PC-3 (cell line): ENCODE data around the gene CAMK2B. TPM values are rescaled to one million over a fixed set of nuclear protein-coding genes. Genes with fewer than 3 reads are reported as not detected.

Experiments used
- ATAC-seq: fragments of 200-7000 bp; cut with Tn5 transposase; 2 replicates; pipeline ENCODE4 v1.9.1; 2020; ENCODE audit warnings: mild to moderate bottlenecking, moderate library complexity
- BruUV-seq: library from RNA; stranded (reverse); fragments of 400-500 nt; replicated peaks from 2 replicates; lab custom pipeline; 2021; lab: Mats Ljungman, UMichigan
- CTCF ChIA-PET: fragments of 300-600 bp; sonication (Branson Sonifier 250); formaldehyde crosslinking; loops from one replicate; lab custom pipeline; 2022; ENCODE audit warnings: antibody characterized with exemption; lab: Charles Lee
- POLR2A ChIA-PET: fragments of 300-600 bp; sonication (Branson Sonifier 250); formaldehyde crosslinking; loops from one replicate; lab custom pipeline; 2022; ENCODE audit warnings: antibody characterized with exemption; ENCODE audit not compliant: unreplicated experiment; lab: Charles Lee
- DNase-seq: peaks from one replicate; pipeline ENCODE4 v3.0.0-alpha.2; 2015
- H2AFZ ChIP-seq: fragments of 300-600 bp; sonication (generic); 2 replicates; pipeline ENCODE4 v1.6.0; 2016; ENCODE audit warnings: antibody characterized with exemption, low read length
- H3F3A ChIP-seq: fragments of 300-600 bp; sonication (generic); one replicate; pipeline ENCODE4 v1.6.0; 2017; ENCODE audit warnings: antibody characterized with exemption, low read length, control low read depth, mild to moderate bottlenecking; ENCODE audit not compliant: unreplicated experiment
- H3K27ac ChIP-seq: fragments of 300-600 bp; sonication (generic); 2 replicates; pipeline ENCODE4 v1.5.1; 2016; ENCODE audit warnings: mild to moderate bottlenecking, low read length
- H3K27me3 ChIP-seq: fragments of 300-600 bp; sonication (generic); 2 replicates; pipeline ENCODE4 v1.6.1; 2016; ENCODE audit warnings: low read length, mixed read lengths
- H3K36me3 ChIP-seq: fragments of 300-600 bp; sonication (generic); 2 replicates; pipeline ENCODE4 v1.6.1; 2016; ENCODE audit warnings: low read depth, mixed run types, low read length, mixed read lengths
- H3K4me1 ChIP-seq: fragments of 300-600 bp; sonication (generic); 2 replicates; pipeline ENCODE4 v1.5.1; 2016; ENCODE audit warnings: low read length; ENCODE audit not compliant: insufficient read depth
- H3K4me2 ChIP-seq: fragments of 300-600 bp; sonication (generic); 2 replicates; pipeline ENCODE4 v1.6.0; 2016; ENCODE audit warnings: low read length
- H3K4me3 ChIP-seq: fragments of 300-600 bp; sonication (generic); 2 replicates; pipeline ENCODE4 v1.5.1; 2016; ENCODE audit warnings: mild to moderate bottlenecking, low read length, mixed read lengths
- H3K79me2 ChIP-seq: fragments of 300-600 bp; sonication (generic); 2 replicates; pipeline ENCODE4 v1.6.1; 2017; ENCODE audit warnings: low read length, mixed read lengths
- H3K9ac ChIP-seq: fragments of 300-600 bp; sonication (generic); 2 replicates; pipeline ENCODE4 v1.6.0; 2016; ENCODE audit warnings: mild to moderate bottlenecking, low read length
- H3K9me2 ChIP-seq: fragments of 300-600 bp; sonication (generic); replicated peaks from 2 replicates; pipeline ENCODE4 v1.6.1; 2016; ENCODE audit warnings: mixed run types, low read length, mixed read lengths
- H3K9me3 ChIP-seq: fragments of 300-600 bp; sonication (generic); 2 replicates; pipeline ENCODE4 v1.6.1; 2016; ENCODE audit warnings: low read length, mixed read lengths
- H4K20me1 ChIP-seq: fragments of 300-600 bp; sonication (generic); 2 replicates; pipeline ENCODE4 v1.6.1; 2016; ENCODE audit warnings: low read length, mixed read lengths
- EZH2 ChIP-seq: fragments of 300-600 bp; sonication (generic); IDR thresholded peaks from one replicate; pipeline ENCODE4 v1.6.1; 2017; ENCODE audit warnings: antibody characterized with exemption, mild to moderate bottlenecking, low read length; ENCODE audit not compliant: unreplicated experiment
- EZH2phosphoT487 ChIP-seq: fragments of 300-600 bp; sonication (generic); IDR thresholded peaks from 2 replicates; pipeline ENCODE4 v1.6.1; 2018; ENCODE audit warnings: mild to moderate bottlenecking, antibody characterized with exemption, low read length, borderline replicate concordance
- intact Hi-C: fragments of 100-400 bp; cut with micrococcal nuclease; formaldehyde crosslinking; loops from 2 replicates; pipeline ENCODE4 v1.9.0; 2023
- total RNA-seq: library from RNA; depleted of rRNA; stranded (reverse); fragments of >200 nt; gene quantifications from 2 replicates; pipeline ENCODE4 v1.2.3, GENCODE V29; 2014
- TF ChIP-seq, protein P1 (sequence below): fragments of 300-600 bp; sonication (generic); conservative IDR thresholded peaks from 2 replicates; pipeline ENCODE4 v1.5.1; 2017; ENCODE audit warnings: antibody characterized with exemption, low read depth, mild to moderate bottlenecking, low read length

CAMK2B gene
- total RNA-seq, 1 experiment from 2014 or later, result 1.2 TPM

- no peak overlapping the region for H3K9ac ChIP-seq
- ChIA-PET POLR2A (no interaction called here), CTCF (interaction anchor here (1.4 kb wide), 1 partner anchor 17 kb away, joined by 3 read pairs; no protein-coding TSS in a partner anchor)
- TF ChIP-seq EZH2, result no peak
- TF ChIP-seq, protein P1, sequence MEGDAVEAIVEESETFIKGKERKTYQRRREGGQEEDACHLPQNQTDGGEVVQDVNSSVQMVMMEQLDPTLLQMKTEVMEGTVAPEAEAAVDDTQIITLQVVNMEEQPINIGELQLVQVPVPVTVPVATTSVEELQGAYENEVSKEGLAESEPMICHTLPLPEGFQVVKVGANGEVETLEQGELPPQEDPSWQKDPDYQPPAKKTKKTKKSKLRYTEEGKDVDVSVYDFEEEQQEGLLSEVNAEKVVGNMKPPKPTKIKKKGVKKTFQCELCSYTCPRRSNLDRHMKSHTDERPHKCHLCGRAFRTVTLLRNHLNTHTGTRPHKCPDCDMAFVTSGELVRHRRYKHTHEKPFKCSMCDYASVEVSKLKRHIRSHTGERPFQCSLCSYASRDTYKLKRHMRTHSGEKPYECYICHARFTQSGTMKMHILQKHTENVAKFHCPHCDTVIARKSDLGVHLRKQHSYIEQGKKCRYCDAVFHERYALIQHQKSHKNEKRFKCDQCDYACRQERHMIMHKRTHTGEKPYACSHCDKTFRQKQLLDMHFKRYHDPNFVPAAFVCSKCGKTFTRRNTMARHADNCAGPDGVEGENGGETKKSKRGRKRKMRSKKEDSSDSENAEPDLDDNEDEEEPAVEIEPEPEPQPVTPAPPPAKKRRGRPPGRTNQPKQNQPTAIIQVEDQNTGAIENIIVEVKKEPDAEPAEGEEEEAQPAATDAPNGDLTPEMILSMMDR, result no peak
- no peak for TF ChIP-seq EZH2phosphoT487
- no peaks in the 10 kb centered on the region for H3K27me3 ChIP-seq
- no peak overlapping the region for H2AFZ ChIP-seq
- H3K4me3 ChIP-seq, result no peak overlapping the region
- no peak for DNase-seq
- no peak overlapping the region for H3K27ac ChIP-seq
- no peak overlapping the region for H3K4me2 ChIP-seq
- no peaks in the 10 kb centered on the region for H3K9me2 ChIP-seq
- BruUV-seq, result no TSS peak
- no peaks in the 10 kb centered on the region for H3K36me3 ChIP-seq
- no peaks in the 10 kb centered on the region for H3K9me3 ChIP-seq
- no peaks in the 10 kb centered on the region for H4K20me1 ChIP-seq
- no peaks in the 10 kb centered on the region for H3K4me1 ChIP-seq
- H3F3A ChIP-seq, result no peaks in the 10 kb centered on the region
- no peaks in the 10 kb centered on the region for H3K79me2 ChIP-seq
- intact Hi-C loops, result no loop called here
- no peak for ATAC-seq
Observed at GRCh38 chr7:44223362-44224079, 101.9 kb downstream of the CAMK2B start.

GRCh38 chr7:44222776-44223261 is 102.6 kb downstream of the CAMK2B start:
- ChIA-PET POLR2A (no interaction called here), CTCF (interaction anchor here (1.4 kb wide), 1 partner anchor 18 kb away, joined by 3 read pairs; no protein-coding TSS in a partner anchor)
- DNase-seq (no peak), ATAC-seq (no peak)
- H3K9me2 ChIP-seq, result no peaks in the 10 kb centered on the region
- H3F3A ChIP-seq, result no peaks in the 10 kb centered on the region
- intact Hi-C loops, result no loop called here
- H3K27ac ChIP-seq, result no peak overlapping the region
- no peaks in the 10 kb centered on the region for H3K79me2 ChIP-seq
- H3K4me1 ChIP-seq, result no peaks in the 10 kb centered on the region
- no peaks in the 10 kb centered on the region for H3K36me3 ChIP-seq
- H3K27me3 ChIP-seq, result no peaks in the 10 kb centered on the region
- H4K20me1 ChIP-seq, result no peaks in the 10 kb centered on the region
- no TSS peak for BruUV-seq
- H2AFZ ChIP-seq, result no peak overlapping the region
- TF ChIP-seq EZH2phosphoT487, result no peak
- TF ChIP-seq EZH2, result no peak
- TF ChIP-seq, protein P1, result no peak
- H3K9ac ChIP-seq, result no peak overlapping the region
- no peak overlapping the region for H3K4me3 ChIP-seq
- H3K4me2 ChIP-seq, result no peak overlapping the region
- no peaks in the 10 kb centered on the region for H3K9me3 ChIP-seq

DNA sequence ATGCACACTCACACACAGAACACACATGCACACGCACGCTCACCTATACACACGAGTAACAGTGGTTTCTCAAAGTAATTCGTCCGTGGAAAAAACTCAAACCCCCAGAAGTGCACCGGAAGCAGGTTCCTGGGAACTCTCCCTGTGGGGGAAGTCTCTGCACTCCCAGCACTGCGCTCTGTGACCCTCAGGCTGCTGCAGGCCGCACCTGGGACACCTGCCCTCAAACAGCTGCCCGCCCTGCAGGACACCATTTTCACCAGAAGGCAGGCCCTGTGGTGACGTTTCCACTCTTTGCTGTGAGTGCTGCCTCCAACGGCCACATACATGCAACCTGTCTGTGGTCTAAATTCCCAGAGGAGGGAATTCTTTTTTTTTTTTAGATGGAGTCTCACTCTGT is 103.3 kb downstream of the CAMK2B start:
- BruUV-seq, result no TSS peak
- H4K20me1 ChIP-seq, result no peaks in the 10 kb centered on the region
- no peak overlapping the region for H3K4me3 ChIP-seq
- no peak overlapping the region for H3K9ac ChIP-seq
- H3K9me3 ChIP-seq, result no peaks in the 10 kb centered on the region
- ATAC-seq (no peak), DNase-seq (no peak)
- H3F3A ChIP-seq, result no peaks in the 10 kb centered on the region
- no peaks in the 10 kb centered on the region for H3K27me3 ChIP-seq
- H3K4me1 ChIP-seq, result no peaks in the 10 kb centered on the region
- no peaks in the 10 kb centered on the region for H3K36me3 ChIP-seq
- POLR2A ChIA-PET, result no interaction called here
- no peak overlapping the region for H3K27ac ChIP-seq
- CTCF ChIA-PET, result no interaction called here
- no peaks in the 10 kb centered on the region for H3K9me2 ChIP-seq
- no peak overlapping the region for H2AFZ ChIP-seq
- intact Hi-C loops, result no loop called here
- H3K4me2 ChIP-seq, result no peak overlapping the region
- H3K79me2 ChIP-seq, result no peaks in the 10 kb centered on the region
- TF ChIP-seq EZH2phosphoT487 (no peak), EZH2 (no peak)
- TF ChIP-seq, protein P1, result no peak
